Suppressor macrophage (primary cell): ENCODE measurements around the gene TAAR9.

Source experiments
- DNase-seq, 4 experiments: peaks; one replicate each; pipeline ENCODE4 v3.0.0-alpha.2; 2020 to 2022
- total RNA-seq, 17 experiments: gene quantifications; one replicate each; lab custom pipeline; 2026; ENCODE audit warnings: mixed read lengths in 6 of 17, inconsistent platforms in 3 of 17; lab: John Stamatoyannopoulos, UW

TAAR9 gene, protein sequence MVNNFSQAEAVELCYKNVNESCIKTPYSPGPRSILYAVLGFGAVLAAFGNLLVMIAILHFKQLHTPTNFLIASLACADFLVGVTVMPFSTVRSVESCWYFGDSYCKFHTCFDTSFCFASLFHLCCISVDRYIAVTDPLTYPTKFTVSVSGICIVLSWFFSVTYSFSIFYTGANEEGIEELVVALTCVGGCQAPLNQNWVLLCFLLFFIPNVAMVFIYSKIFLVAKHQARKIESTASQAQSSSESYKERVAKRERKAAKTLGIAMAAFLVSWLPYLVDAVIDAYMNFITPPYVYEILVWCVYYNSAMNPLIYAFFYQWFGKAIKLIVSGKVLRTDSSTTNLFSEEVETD
- 0 to 0.77 (median 0) reads per million in 17 experiments for total RNA-seq

GRCh38 chr6:132537977-132538376 is at the start of gene TAAR9:
Gene TAAR9 (plus strand): TSS chr6:132538277. CDS start chr6:132538290, 13 bp downstream.
- no peak for DNase-seq

- DNase-seq, result no peak
Observed at GRCh38 chr6:132489376-132489775, 48.7 kb upstream of the TAAR9 start.

- DNase-seq, result peak; percentile 85 to 94 (median 90)
Observed at GRCh38 chr6:132490024-132490423, 48.1 kb upstream of the TAAR9 start.

- peak in 1 of 4 experiments; percentile 9 for DNase-seq
Observed at GRCh38 chr6:132490478-132491204, 47.4 kb upstream of the TAAR9 start.

DNA sequence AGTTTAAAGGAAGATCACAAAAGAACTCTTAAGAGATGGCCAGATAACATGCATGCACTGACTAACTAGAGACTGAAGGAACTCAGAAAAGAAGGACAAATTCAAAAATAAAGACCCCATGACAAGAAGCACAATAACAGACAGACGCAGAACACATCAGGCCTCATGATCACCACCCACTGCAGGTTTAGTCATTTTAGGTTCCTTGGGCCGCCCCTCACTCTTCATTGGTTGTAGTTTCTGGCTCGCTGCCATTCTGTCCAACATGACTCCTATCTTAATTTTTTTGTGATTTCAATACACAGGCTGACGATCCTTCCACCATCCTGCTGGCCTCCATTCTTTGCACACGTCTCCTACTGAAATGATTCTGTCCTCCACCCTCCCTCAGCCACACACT is 46.8 kb upstream of the TAAR9 start:
- peak; percentile 79 to 90 (median 83) for DNase-seq

GRCh38 chr6:132491881-132492280 is 46.2 kb upstream of the TAAR9 start:
- no peak for DNase-seq

- DNase-seq, result no peak
Observed at GRCh38 chr6:132494954-132495353, 43.1 kb upstream of the TAAR9 start.

DNA sequence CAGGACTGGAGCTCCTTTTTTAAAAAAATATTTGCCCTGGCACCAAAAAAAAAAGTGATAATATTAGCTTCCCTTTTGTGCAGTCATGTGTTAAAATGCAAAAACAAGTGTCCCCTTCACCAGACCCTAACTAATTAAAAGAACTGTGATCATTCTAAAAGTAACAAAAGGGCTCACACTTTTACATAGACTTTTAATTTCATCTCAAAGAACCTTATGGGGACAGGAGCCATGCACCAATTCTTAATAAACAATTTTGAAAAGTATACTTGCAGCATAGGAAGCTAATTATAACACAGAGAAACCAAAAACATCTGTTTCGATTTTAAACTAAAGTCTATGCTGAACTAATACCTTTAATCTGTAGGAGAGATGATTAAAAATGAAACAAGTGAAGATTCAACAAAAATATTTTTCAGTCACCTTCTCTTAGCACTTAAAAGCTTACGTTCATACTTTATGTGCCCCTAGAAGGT is 42.4 kb upstream of the TAAR9 start:
- no peak for DNase-seq

GRCh38 chr6:132496519-132497180 is 41.4 kb upstream of the TAAR9 start:
- DNase-seq, result peak in 1 of 4 experiments; percentile 32

GRCh38 chr6:132498638-132499037 is 39.4 kb upstream of the TAAR9 start:
- DNase-seq, result peak in 2 of 4 experiments; percentile 31 to 56

DNA sequence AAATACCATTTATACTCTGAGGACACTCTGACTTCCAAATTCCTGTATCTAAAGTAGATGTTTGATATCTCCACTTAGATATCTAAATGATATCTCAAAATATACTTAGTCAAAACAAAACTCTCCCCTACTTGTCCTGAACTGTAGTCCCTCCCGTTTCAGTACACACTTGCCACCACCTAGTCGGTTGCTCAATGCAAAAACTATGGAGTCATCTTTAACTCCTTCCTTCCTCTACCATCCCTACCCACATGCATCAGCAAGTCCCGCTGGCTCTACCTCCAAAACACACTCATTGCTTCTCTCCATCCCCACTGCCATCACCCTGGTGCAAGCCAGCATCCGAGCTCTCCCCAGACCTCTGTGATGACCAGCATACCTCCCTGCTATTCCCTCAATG is 38.3 kb upstream of the TAAR9 start:
- peak in 3 of 4 experiments; percentile 41 to 57 (median 55) for DNase-seq

DNA sequence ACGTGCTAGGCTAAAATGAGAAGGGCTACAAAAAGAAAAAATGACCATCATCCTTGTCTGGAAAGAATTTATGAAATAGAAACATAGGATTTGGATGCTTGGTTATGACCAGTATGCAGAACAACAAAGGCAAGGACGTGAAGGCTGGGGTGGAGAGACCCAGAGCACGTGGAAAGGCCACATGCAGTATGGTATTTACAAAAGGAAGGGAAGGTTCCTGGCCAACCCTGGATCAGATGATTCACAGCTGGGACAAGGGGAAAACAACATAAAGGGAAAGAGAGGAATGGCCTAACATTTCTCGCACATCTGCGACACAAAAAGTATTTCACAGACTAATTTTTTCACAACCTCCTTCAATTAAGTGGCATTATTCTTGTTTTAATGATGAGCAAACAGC is 33.3 kb upstream of the TAAR9 start:
- DNase-seq, result no peak

GRCh38 chr6:132505158-132505557 is 32.9 kb upstream of the TAAR9 start:
- no peak for DNase-seq

DNA sequence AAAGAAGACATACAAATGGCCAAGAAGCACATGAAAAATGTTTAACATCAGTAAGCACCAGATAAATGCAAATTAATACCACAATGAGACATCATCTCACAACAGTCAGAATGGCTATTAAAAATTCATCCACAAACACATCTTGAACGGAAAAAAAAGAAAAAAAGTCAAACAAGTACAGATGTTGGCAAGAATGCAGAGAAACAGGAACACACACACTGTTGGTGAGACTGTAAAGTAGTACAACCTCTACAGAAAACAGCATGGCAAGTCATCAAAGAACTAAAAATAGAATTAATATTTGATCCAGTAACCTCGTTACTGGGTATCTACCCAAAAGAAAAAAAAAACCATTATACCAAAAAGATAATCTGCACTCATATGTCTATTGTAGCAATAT is 31.6 kb upstream of the TAAR9 start:
- DNase-seq, result no peak

DNA sequence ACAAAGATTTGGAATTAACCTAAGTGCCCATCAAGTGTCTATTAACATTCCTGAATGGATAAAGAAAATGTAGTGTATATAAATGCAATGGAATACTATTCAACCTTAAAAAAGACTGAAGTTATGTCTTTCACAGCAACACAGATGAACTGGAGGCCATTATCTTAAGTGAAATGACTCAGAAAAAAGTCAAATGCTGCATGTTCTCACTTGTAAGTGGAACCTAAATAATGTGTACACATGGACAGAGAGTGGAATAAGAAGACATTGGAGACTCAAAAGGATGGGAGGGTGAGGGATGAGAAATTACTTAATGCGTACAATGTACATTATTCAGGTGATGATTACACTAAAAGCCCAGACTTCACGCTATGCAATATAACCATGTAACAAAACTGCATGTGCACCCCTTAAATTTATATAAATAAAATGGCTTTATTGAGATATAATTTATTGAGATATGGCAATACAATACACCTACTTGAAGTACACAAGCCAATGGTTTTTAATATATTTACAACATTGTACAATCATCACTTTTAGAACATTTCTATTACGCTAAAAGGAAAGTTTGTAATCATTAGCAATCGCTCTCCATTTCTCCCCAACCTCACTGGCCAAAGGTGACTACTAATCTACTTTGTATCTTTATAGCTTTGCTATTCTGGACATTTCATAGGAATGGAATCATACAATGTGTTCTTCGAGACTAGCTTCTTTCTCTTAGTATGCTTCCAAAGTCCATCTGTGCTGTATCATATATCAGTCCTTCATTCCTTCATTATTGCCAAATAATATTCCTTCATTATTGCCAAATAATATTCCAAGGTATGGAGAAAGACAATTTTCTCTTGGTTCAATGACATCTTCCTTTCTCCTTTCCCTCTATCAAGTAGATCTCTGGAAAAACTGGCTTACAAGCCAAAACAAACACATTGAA is 30.9 kb upstream of the TAAR9 start:
- DNase-seq, result no peak

DNA sequence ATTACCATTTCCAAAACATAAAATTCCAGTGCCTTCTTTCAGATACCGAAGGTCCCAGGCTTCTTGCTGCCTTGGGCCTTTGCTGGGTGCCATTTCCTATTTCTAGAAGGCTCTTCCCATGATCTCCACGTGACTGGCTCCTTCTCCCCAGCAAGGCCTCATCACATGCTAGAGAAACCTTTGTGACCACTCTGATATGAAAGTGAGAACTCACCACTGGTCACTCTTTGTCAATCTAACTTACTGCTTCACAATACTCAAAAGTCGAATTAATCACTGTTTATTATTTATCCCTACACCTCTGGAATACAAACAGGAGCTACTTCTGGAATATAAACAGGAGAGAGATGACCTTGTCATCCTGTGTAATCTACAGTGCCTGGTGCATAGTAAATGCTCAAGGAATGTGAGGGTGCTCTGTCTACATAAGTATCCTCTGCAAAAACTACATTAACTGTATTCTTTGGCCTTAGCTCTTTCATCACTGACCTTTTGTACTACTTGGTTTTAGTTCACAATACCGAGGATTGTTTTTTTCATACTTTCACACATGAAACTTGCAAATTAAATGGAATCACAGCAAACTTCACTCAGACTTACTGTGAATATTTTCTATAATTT is 26.8 kb upstream of the TAAR9 start:
- peak; percentile 72 to 89 (median 86) for DNase-seq

DNA sequence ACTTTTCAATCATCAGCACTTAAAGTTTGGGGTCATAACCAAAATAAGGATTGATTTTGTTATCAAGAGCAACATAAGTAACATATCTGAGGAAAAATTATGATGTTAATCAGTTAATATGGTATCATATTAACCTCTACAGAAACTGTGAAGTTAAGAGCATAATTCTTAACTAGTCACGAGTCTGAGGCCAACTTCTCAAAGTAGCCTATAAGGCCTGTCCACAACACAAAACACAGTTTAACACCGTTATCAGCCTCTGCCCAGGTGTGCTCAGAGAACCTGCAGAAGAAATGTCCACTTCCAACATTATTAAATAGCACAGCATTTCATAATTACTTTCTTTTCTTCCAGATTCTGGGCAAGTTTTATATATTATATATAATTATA is 26.3 kb upstream of the TAAR9 start:
- DNase-seq, result peak in 3 of 4 experiments; percentile 14 to 40 (median 33)

GRCh38 chr6:132512342-132512637 is 25.8 kb upstream of the TAAR9 start:
- DNase-seq, result no peak

GRCh38 chr6:132512638-132513632 is 25.1 kb upstream of the TAAR9 start, which contains the start of gene STX7:
Gene STX7 (minus strand): TSS chr6:132513116. CDS start chr6:132503530, 9,586 bp downstream.
- peak; percentile 95 to 97 (median 96) for DNase-seq
